ENCODE data around the gene PEBP1.

The PEBP1 gene

DNA sequence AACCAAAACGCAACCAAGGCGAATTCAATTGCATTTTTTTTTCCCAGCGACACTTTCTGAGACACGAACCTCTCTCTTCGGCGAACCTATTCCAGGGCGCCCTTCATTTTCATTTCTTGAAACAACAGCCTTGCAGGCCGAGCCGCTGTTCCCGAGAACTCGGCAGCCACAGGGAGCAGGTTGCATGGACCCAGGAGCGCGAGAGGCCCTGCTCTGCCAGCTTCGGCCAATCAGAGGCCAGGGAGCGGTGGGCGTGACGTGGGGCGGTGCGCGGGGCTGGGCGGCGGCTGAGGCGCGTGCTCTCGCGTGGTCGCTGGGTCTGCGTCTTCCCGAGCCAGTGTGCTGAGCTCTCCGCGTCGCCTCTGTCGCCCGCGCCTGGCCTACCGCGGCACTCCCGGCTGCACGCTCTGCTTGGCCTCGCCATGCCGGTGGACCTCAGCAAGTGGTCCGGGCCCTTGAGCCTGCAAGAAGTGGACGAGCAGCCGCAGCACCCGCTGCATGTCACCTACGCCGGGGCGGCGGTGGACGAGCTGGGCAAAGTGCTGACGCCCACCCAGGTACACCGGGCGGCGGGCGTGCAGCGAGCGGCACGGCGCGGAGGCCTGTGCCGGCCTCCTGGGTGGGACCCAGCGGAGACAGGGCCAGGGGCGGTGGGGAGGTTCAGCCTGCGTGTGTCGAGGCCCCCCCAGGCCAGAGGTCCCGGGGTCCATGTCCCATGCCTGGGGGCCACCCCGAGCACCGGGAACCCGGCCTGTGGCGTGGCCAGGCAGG is at the start of gene PEBP1:
TSS of gene PEBP1 (plus strand) at position 337 of the 771 bp plus-strand sequence. CDS start at position 423, 86 bp downstream.
- Histone ChIP-seq H3K9me3 (no peaks in the 10 kb centered on the region), H3K27ac (peak within 1 kb of the TSS; percentile 89 to 95), H3K4me3 (peak within 1 kb of the TSS; percentile 88 to 99), H3K4me1 (peaks cover 0 to 33% (median 21%) of the 10 kb centered on the region in 4 donors), H3K36me3 (peaks cover 17 to 30% (median 25%) of the 10 kb centered on the region in 3 donors), H3K27me3 (no peaks in the 10 kb centered on the region)
- TF ChIP-seq, protein P1, sequence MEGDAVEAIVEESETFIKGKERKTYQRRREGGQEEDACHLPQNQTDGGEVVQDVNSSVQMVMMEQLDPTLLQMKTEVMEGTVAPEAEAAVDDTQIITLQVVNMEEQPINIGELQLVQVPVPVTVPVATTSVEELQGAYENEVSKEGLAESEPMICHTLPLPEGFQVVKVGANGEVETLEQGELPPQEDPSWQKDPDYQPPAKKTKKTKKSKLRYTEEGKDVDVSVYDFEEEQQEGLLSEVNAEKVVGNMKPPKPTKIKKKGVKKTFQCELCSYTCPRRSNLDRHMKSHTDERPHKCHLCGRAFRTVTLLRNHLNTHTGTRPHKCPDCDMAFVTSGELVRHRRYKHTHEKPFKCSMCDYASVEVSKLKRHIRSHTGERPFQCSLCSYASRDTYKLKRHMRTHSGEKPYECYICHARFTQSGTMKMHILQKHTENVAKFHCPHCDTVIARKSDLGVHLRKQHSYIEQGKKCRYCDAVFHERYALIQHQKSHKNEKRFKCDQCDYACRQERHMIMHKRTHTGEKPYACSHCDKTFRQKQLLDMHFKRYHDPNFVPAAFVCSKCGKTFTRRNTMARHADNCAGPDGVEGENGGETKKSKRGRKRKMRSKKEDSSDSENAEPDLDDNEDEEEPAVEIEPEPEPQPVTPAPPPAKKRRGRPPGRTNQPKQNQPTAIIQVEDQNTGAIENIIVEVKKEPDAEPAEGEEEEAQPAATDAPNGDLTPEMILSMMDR (IDR thresholded peaks at IDR 0.05), result peak in 1 of 2 experiments; percentile 3
- intact Hi-C loops (cut with DNase I; ENCODE audit: low total_unique reads), result loop anchor here (10.0 kb wide), 2 partner anchors 81 to 239 kb away; partner anchors contain the start of genes SUDS3 and TAOK3
- peak; percentile 95 to 98 for DNase-seq

- peaks cover 0 to 16% (median 0%) of the 10 kb centered on the region in 3 donors for H3K36me3 ChIP-seq
- no peaks in the 10 kb centered on the region for H3K9me3 ChIP-seq
- H3K27ac ChIP-seq, result no peak overlapping the region
- no peaks in the 10 kb centered on the region for H3K4me1 ChIP-seq
- intact Hi-C loops (cut with DNase I; ENCODE audit: low total_unique reads), result no loop called here
- no peaks in the 10 kb centered on the region for H3K27me3 ChIP-seq
- TF ChIP-seq, protein P1 (IDR thresholded peaks at IDR 0.05), result no peak
- no peak for DNase-seq
- H3K4me3 ChIP-seq, result no peak overlapping the region
Measured at GRCh38 chr12:118089782-118090181, 46.1 kb upstream of the PEBP1 start.

GRCh38 chr12:118094039-118094438 is 41.9 kb upstream of the PEBP1 start:
- no peak overlapping the region for H3K27ac ChIP-seq
- peaks cover 0 to 16% (median 0%) of the 10 kb centered on the region in 3 donors for H3K36me3 ChIP-seq
- TF ChIP-seq, protein P1 (IDR thresholded peaks at IDR 0.05), result no peak

GRCh38 chr12:118098401-118098800 is 37.5 kb upstream of the PEBP1 start:
- H3K27me3 ChIP-seq, result no peaks in the 10 kb centered on the region
- TF ChIP-seq, protein P1 (IDR thresholded peaks at IDR 0.05), result no peak
- DNase-seq, result no peak
- H3K36me3 ChIP-seq, result no peaks in the 10 kb centered on the region
- intact Hi-C loops (cut with DNase I; ENCODE audit: low total_unique reads), result no loop called here
- H3K4me3 ChIP-seq, result no peak overlapping the region
- no peak overlapping the region for H3K27ac ChIP-seq
- H3K4me1 ChIP-seq, result peaks cover 0 to 4% (median 0%) of the 10 kb centered on the region in 4 donors
- no peaks in the 10 kb centered on the region for H3K9me3 ChIP-seq

More at GRCh38 chr12:118094039-118094438, 41.9 kb upstream of the PEBP1 start:
- no peaks in the 10 kb centered on the region for H3K27me3 ChIP-seq
- H3K4me1 ChIP-seq, result no peaks in the 10 kb centered on the region
- no peak for DNase-seq
- H3K4me3 ChIP-seq, result no peak overlapping the region
- H3K9me3 ChIP-seq, result no peaks in the 10 kb centered on the region
- intact Hi-C loops (cut with DNase I; ENCODE audit: low total_unique reads), result no loop called here

DNA sequence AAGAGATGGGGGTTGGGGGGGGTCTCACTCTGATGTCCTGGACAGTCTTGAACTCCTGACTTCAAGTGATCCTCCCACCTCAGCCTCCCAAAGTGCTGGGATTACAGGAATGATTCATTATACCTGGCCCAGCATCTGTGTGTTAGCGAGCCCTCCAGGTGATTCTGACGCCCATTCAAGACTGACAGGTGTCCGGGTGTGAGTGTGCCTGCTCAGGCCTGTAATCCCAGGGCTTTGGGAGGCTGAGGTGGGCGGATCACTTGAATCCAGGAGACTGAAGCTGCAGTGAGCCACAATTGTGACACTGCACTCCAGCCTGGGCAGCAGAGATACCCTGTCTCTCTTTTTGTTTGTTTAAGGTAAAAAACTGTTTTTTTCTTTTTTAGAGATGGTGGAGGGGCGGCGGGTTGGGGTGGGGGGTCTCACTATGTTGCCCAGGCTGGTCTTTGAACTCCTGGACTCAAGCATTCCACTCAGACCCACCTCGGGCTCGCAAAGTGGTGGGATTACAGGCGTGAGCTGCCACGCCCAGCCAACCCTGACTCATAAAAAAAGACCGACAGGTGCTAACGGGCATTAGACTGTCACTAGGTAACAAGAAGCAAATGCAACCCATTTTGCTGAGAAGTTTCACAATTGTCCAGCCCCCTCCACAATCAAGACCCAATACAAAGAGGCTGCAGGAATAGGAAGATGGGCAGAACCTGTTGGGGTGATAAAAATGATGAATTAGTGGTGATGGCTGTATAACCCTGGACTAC is 36.8 kb upstream of the PEBP1 start:
- H3K27me3 ChIP-seq, result no peaks in the 10 kb centered on the region
- DNase-seq, result no peak
- no peak overlapping the region for H3K27ac ChIP-seq
- H3K4me1 ChIP-seq, result peaks cover 0 to 4% (median 0%) of the 10 kb centered on the region in 4 donors
- intact Hi-C loops (cut with DNase I; ENCODE audit: low total_unique reads), result no loop called here
- TF ChIP-seq, protein P1 (IDR thresholded peaks at IDR 0.05), result no peak
- no peak overlapping the region for H3K4me3 ChIP-seq
- H3K9me3 ChIP-seq, result no peaks in the 10 kb centered on the region
- no peaks in the 10 kb centered on the region for H3K36me3 ChIP-seq

Data from tibial artery (tissue), 4 donors.